Measurements from ENCODE around the gene SNED1.

DNA sequence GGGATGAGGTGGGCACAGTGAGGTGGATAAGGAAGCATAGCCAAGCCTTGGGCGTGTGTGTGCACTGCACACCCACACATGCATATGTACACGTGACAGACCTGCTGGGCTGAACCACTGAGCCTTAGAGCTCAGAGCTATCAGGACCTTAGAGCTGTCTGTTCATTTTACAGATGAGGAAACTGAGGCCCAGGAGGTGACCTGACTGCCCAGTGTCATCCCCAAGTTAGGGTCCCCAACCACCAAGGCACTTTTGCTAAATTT is 8.2 kb upstream of the SNED1 start:
- TF ChIP-seq EZH2 (IDR thresholded peaks at IDR 0.05; ENCODE audit: low read length, missing control alignments) (no peak), CTCF (conservative IDR thresholded peaks at IDR 0.05 in 1 of 2, IDR thresholded peaks at IDR 0.05 in 1 of 2; ENCODE audit: low read depth in 1 of 2, low read length in 2 of 2) (no peak)
